ENCODE measurements around the gene OR13F1. TPM values are rescaled to one million over a fixed set of nuclear protein-coding genes. Genes with fewer than 3 reads are reported as not detected.

The OR13F1 gene
- total RNA-seq, 1 experiment from 2014 or later: not detected

- Histone ChIP-seq H4K5ac (ENCODE audit: insufficient read length, low read depth, low read length) (no peak overlapping the region), H3K79me1 (ENCODE audit: insufficient read depth, low read depth, low read length, poor library complexity, severe bottlenecking) (no peaks in the 10 kb centered on the region), H2BK20ac (ENCODE audit: low read depth, low read length, poor library complexity, severe bottlenecking) (no peak overlapping the region), H3K18ac (ENCODE audit: insufficient read length, low read depth, low read length) (no peak overlapping the region), H3K27me3 (ENCODE audit: insufficient read depth, low read length) (no peaks in the 10 kb centered on the region), H4K91ac (ENCODE audit: insufficient read length, low read depth, low read length) (no peak overlapping the region), H2AFZ (ENCODE audit: low read length) (no peak overlapping the region), H3K4ac (ENCODE audit: low read depth, low read length) (no peak overlapping the region), H3K4me1 (ENCODE audit: insufficient read depth, low read length) (no peaks in the 10 kb centered on the region), H2BK120ac (ENCODE audit: low read depth, low read length, poor library complexity, severe bottlenecking) (no peak overlapping the region), H4K8ac (replicated peaks; ENCODE audit: insufficient read length, low read depth, low read length) (no peak overlapping the region), H2BK15ac (ENCODE audit: low read depth, low read length) (no peak overlapping the region), H3K56ac (ENCODE audit: insufficient read length, low read depth, low read length) (no peak overlapping the region), H3K9ac (ENCODE audit: extremely low read depth, insufficient read length, low read length) (no peak overlapping the region), H3K27ac (ENCODE audit: insufficient read length, low read depth, low read length) (no peak overlapping the region), H3K23ac (ENCODE audit: insufficient read length, low read depth, low read length) (no peak overlapping the region), H3K4me2 (ENCODE audit: insufficient read depth, insufficient read length, low read length) (no peak overlapping the region), H2BK12ac (ENCODE audit: insufficient read length, low read depth, low read length) (no peak overlapping the region), H3K23me2 (ENCODE audit: insufficient read length, low read depth, low read length, poor library complexity, severe bottlenecking) (no peaks in the 10 kb centered on the region), H2AK5ac (ENCODE audit: insufficient read length, low read length) (no peak overlapping the region), H3T11ph (ENCODE audit: low read length) (no peak overlapping the region), H3K14ac (ENCODE audit: insufficient read depth, low read length) (no peak overlapping the region), H4K20me1 (ENCODE audit: control insufficient read depth, insufficient read depth, insufficient read length) (no peaks in the 10 kb centered on the region), H2BK5ac (ENCODE audit: insufficient read length, low read length) (no peak overlapping the region), H3K79me2 (ENCODE audit: insufficient read depth, low read length) (no peaks in the 10 kb centered on the region), H3K9me3 (ENCODE audit: control insufficient read depth, low read depth, low read length) (no peaks in the 10 kb centered on the region)
- no peaks in the 10 kb centered on the region for H3K36me3 Mint-ChIP-seq (ENCODE audit: insufficient read depth in 1 of 3, low read depth in 3 of 3)
- DNase-seq: no peak
- H3K4me3 Mint-ChIP-seq: no peak overlapping the region
- H3K27ac Mint-ChIP-seq: no peak overlapping the region
- peaks cover 6 to 7% of the 10 kb centered on the region in 2 experiments; a peak in 3 of 5 replicates for H3K9me3 Mint-ChIP-seq
- H3K27me3 Mint-ChIP-seq (ENCODE audit: low read depth): no peaks in the 10 kb centered on the region
- no peak for TF ChIP-seq CTCF (conservative IDR thresholded peaks at IDR 0.05)
- H3K4me1 Mint-ChIP-seq: no peaks in the 10 kb centered on the region
Measured at GRCh38 chr9:104463864-104464263, 40.2 kb upstream of the OR13F1 start.
